GM12892 (cell line): ENCODE data around the gene RPS6KA2.

Experiments used
- POLR2A ChIP-seq: IDR thresholded peaks from 2 replicates; pipeline ENCODE4 v1.6.1; 2011; ENCODE audit warnings: low read depth, low read length, control low read depth
- POLR2AphosphoS5 ChIP-seq: IDR thresholded peaks from 2 replicates; pipeline ENCODE4 v1.6.1; 2011; ENCODE audit warnings: low read depth, low read length, control low read depth

DNA sequence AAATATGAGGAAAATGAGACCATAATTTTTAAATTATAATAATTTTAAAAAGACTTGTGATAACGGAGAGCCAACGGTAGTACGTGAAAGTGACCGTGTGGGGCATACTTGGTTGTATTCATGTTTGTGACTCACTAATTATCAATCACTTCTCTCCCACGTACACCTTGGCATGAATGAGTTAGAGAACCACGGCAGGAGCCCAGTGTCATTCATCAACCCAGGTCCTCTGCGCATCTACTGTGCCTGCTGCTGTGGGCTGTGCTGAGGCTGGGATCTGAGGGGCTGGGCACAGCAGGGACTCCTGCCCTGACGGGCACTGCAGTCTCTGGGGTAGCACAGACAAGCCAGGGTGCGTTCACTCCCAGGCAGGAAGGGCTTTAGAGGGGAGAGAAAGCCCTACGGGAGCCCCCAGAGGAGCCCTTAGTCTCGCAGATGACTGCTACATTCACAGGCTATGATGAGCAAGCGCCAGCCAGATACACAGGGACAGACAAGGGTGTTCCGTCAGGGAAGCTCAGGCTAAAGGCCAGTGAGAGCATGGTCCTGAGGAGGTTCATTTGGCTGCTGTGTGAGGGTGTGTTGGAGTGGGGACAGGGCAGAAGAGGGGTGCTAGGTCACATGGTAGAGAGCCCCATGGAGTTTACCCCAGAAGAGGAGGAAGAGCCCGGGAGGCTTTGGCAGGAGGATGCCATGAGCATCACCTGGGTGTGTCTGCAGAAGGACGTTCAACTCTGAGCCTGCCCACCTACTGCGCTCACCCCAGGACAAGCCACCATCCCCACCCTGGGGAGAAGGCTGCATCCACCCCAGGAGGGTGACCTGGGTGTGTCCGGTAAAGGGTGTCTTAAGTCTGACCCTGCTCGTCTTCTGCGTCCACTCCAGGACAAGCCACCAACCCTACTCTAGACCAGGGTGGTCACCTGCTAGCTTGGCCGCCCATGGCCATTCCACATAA, 8.2 kb upstream of the RPS6KA2 start:
- TF ChIP-seq POLR2A (no peak), POLR2AphosphoS5 (no peak)
